KMS-11 (cell line): ENCODE measurements around the gene CCDC92B.

ENCODE experiments used
- H2AFZ ChIP-seq: fragments of 200-600 bp; sonication (generic); 2 replicates; pipeline ENCODE4 v1.6.1; 2016; ENCODE audit warnings: antibody characterized with exemption, mixed run types, low read depth
- H3K27ac ChIP-seq: fragments of 200-600 bp; sonication (generic); 2 replicates; pipeline ENCODE4 v1.6.1; 2016; ENCODE audit warnings: mild to moderate bottlenecking, mixed run types
- H3K27me3 ChIP-seq: fragments of 200-600 bp; sonication (generic); 2 replicates; pipeline ENCODE4 v1.6.1; 2017; ENCODE audit warnings: mild to moderate bottlenecking, low read depth, mixed run types, moderate library complexity; ENCODE audit not compliant: insufficient read depth
- H3K36me3 ChIP-seq: fragments of 200-600 bp; sonication (generic); 2 replicates; pipeline ENCODE4 v1.6.1; 2017; ENCODE audit warnings: mild to moderate bottlenecking, mixed run types; ENCODE audit not compliant: insufficient read depth
- H3K4me1 ChIP-seq: fragments of 200-600 bp; sonication (generic); 2 replicates; pipeline ENCODE4 v1.6.1; 2016; ENCODE audit warnings: mild to moderate bottlenecking, low read depth, mixed run types; ENCODE audit not compliant: poor library complexity, severe bottlenecking
- H3K4me2 ChIP-seq: fragments of 200-600 bp; sonication (generic); 2 replicates; pipeline ENCODE4 v1.7.0; 2016; ENCODE audit warnings: mild to moderate bottlenecking, mixed run types
- H3K4me3 ChIP-seq: fragments of 200-600 bp; sonication (generic); IDR thresholded peaks from 2 replicates; pipeline ENCODE4 v1.6.1; 2017; ENCODE audit warnings: low read depth, low read length, mixed read lengths; ENCODE audit not compliant: insufficient read depth
- H3K79me2 ChIP-seq: fragments of 200-600 bp; sonication (generic); 2 replicates; pipeline ENCODE4 v1.6.1; 2016; ENCODE audit warnings: low read depth, mixed run types; ENCODE audit not compliant: insufficient read depth
- H3K9ac ChIP-seq: fragments of 200-600 bp; sonication (generic); 2 replicates; pipeline ENCODE4 v1.6.1; 2016; ENCODE audit warnings: mild to moderate bottlenecking, mixed run types
- H4K20me1 ChIP-seq: fragments of 200-600 bp; sonication (generic); 2 replicates; pipeline ENCODE4 v1.6.1; 2016; ENCODE audit warnings: mild to moderate bottlenecking, mixed run types; ENCODE audit not compliant: insufficient read depth
- CTCF ChIP-seq: fragments of 200-600 bp; sonication (generic); conservative IDR thresholded peaks from 2 replicates; pipeline ENCODE4 v1.6.1; 2017; ENCODE audit warnings: low read depth, mild to moderate bottlenecking, antibody characterized with exemption, low read length, moderate library complexity, mixed read lengths

The CCDC92B gene

GRCh38 chr17:2708585-2709182 lies 40.8 kb downstream of the CCDC92B start:
- no peak overlapping the region for H3K27ac ChIP-seq
- H2AFZ ChIP-seq: no peak overlapping the region
- no peak overlapping the region for H3K4me3 ChIP-seq
- no peaks in the 10 kb centered on the region for H3K36me3 ChIP-seq
- no peak overlapping the region for H3K9ac ChIP-seq
- peaks cover 11% of the 10 kb centered on the region for H3K4me1 ChIP-seq
- no peak for TF ChIP-seq CTCF
- no peaks in the 10 kb centered on the region for H3K27me3 ChIP-seq
- peaks cover 60% of the 10 kb centered on the region for H3K79me2 ChIP-seq
- no peak overlapping the region for H3K4me2 ChIP-seq
- H4K20me1 ChIP-seq: peaks cover 14% of the 10 kb centered on the region; the same call in 1 of the 2 replicates

GRCh38 chr17:2707721-2708584 lies 41.5 kb downstream of the CCDC92B start:
- Histone ChIP-seq H3K79me2 (peaks cover 60% of the 10 kb centered on the region), H3K36me3 (no peaks in the 10 kb centered on the region), H3K9ac (no peak overlapping the region), H3K27ac (no peak overlapping the region), H3K27me3 (no peaks in the 10 kb centered on the region), H4K20me1 (peaks cover 14% of the 10 kb centered on the region; the same call in 1 of the 2 replicates), H2AFZ (no peak overlapping the region), H3K4me2 (no peak overlapping the region), H3K4me3 (no peak overlapping the region), H3K4me1 (peaks cover 11% of the 10 kb centered on the region)
- peak; percentile 24; the same call in 1 of the 2 replicates for TF ChIP-seq CTCF

GRCh38 chr17:2706911-2707510 lies 42.4 kb downstream of the CCDC92B start:
- H2AFZ ChIP-seq: no peak overlapping the region
- H3K4me1 ChIP-seq: peaks cover 11% of the 10 kb centered on the region
- H3K79me2 ChIP-seq: peaks cover 57% of the 10 kb centered on the region
- no peaks in the 10 kb centered on the region; the same call in 1 of the 2 replicates for H3K36me3 ChIP-seq
- no peak overlapping the region for H3K27ac ChIP-seq
- H4K20me1 ChIP-seq: peaks cover 14% of the 10 kb centered on the region; the same call in 1 of the 2 replicates
- H3K4me2 ChIP-seq: no peak overlapping the region
- no peak for TF ChIP-seq CTCF
- H3K4me3 ChIP-seq: no peak overlapping the region
- no peaks in the 10 kb centered on the region for H3K27me3 ChIP-seq
- no peak overlapping the region for H3K9ac ChIP-seq

GRCh38 chr17:2705888-2706795 lies 43.3 kb downstream of the CCDC92B start:
- no peak overlapping the region for H3K4me2 ChIP-seq
- TF ChIP-seq CTCF: no peak
- H3K4me3 ChIP-seq: no peak overlapping the region
- peaks cover 55% of the 10 kb centered on the region for H3K79me2 ChIP-seq
- H3K4me1 ChIP-seq: peaks cover 11% of the 10 kb centered on the region
- no peak overlapping the region for H2AFZ ChIP-seq
- H3K9ac ChIP-seq: no peak overlapping the region
- H3K36me3 ChIP-seq: no peaks in the 10 kb centered on the region; the same call in 1 of the 2 replicates
- peaks cover 14% of the 10 kb centered on the region; the same call in 1 of the 2 replicates for H4K20me1 ChIP-seq
- H3K27ac ChIP-seq: no peak overlapping the region
- H3K27me3 ChIP-seq: no peaks in the 10 kb centered on the region
